Right forelimb (tissue), 1 donor: ENCODE measurements around the gene KIFAP3.
"Not testable (repeated sequence)": the region's sequence is repeated elsewhere in the genome, so short reads cannot be mapped to it uniquely, and the experiment has no call there.

Source experiments
- DNase-seq: peaks from one replicate; pipeline ENCODE4 v3.0.0-alpha.2; 2018

KIFAP3 gene

GRCh38 chr1:169885207-169885606 lies 189.3 kb downstream of the KIFAP3 start:
- no peak for DNase-seq

GRCh38 chr1:169884634-169885033 lies 189.9 kb downstream of the KIFAP3 start:
- DNase-seq = no peak

GRCh38 chr1:169882039-169882511 lies 192.4 kb downstream of the KIFAP3 start:
- DNase-seq = no peak

GRCh38 chr1:169879034-169879840 lies 195.3 kb downstream of the KIFAP3 start:
- no peak for DNase-seq

GRCh38 chr1:169878498-169878897 lies 196.0 kb downstream of the KIFAP3 start:
- DNase-seq = no peak

- no peak for DNase-seq
Measured at GRCh38 chr1:169877800-169878491, 196.5 kb downstream of the KIFAP3 start.

- DNase-seq = no peak
Measured at GRCh38 chr1:169874229-169874628, 200.3 kb downstream of the KIFAP3 start.

GRCh38 chr1:169873582-169874199 lies 200.8 kb downstream of the KIFAP3 start:
- no peak for DNase-seq

GRCh38 chr1:169872906-169873305 lies 201.6 kb downstream of the KIFAP3 start:
- DNase-seq = no peak

- DNase-seq = not testable (repeated sequence)
Measured at GRCh38 chr1:169871988-169872387, 202.5 kb downstream of the KIFAP3 start.
